K562 (cell line): ENCODE data around the gene ZDHHC12. TPM values are rescaled to one million over a fixed set of nuclear protein-coding genes. Genes with fewer than 3 reads are reported as not detected.
A peak's percentile ranks its signal among the peaks of the same experiment; 100 is the strongest.

ENCODE experiments used
- ATAC-seq: fragments of 200-7000 bp; cut with Tn5 transposase; 3 replicates; pipeline ENCODE4 v1.9.1; 2020; ENCODE audit warnings: moderate library complexity
- BruUV-seq: library from RNA; stranded (reverse); fragments of 400-500 nt; replicated peaks from 2 replicates; lab custom pipeline; 2021; lab: Mats Ljungman, UMichigan
- CTCF ChIA-PET: fragments of 300-600 bp; formaldehyde crosslinking; extraction: SDS; loops from one replicate; lab custom pipeline; 2021; ENCODE audit warnings: low intra/inter-chr PET ratio; lab: Yijun Ruan, JAX
- POLR2A ChIA-PET: fragments of 300-600, 350-650 bp; sonication (Branson Sonifier 250); formaldehyde crosslinking; extraction: SDS; loops from one replicate; lab custom pipeline; 2021; ENCODE audit warnings: antibody characterized with exemption, inconsistent platforms; lab: Yijun Ruan, JAX
- DNase-seq, 4 experiments: peaks; one replicate each; pipeline versions ENCODE4 v3.0.0 to v3.0.0-alpha.2; 2011 to 2018; ENCODE audit warnings: low spot score in 3 of 4, mixed read lengths in 3 of 4; ENCODE audit errors: extremely low read depth in 1 of 4
- FAIRE-seq: peaks from 2 replicates; lab custom pipeline; 2011; peaks lifted over from hg19 to GRCh38; lab: Jason Lieb, UNC
- H2AFZ ChIP-seq: 2 replicates; pipeline ENCODE4 v1.6.0; 2011; ENCODE audit warnings: low read depth, low read length, control low read depth, inconsistent platforms
- H3K27ac ChIP-seq: fragments of 200-600 bp; 3 replicates; pipeline ENCODE4 v1.8.0; 2011; ENCODE audit warnings: low read depth, mild to moderate bottlenecking, control low read depth, inconsistent platforms, low read length, moderate library complexity, mixed read lengths; ENCODE audit errors: extremely low read depth
- H3K27me3 ChIP-seq, 2 experiments: fragments of 300-600 bp in 1 of 2; 2 replicates in 1 of 2; 3 replicates in 1 of 2; pipeline versions ENCODE4 v1.6.0 to v1.8.0; 2011; ENCODE audit warnings: inconsistent platforms in 2 of 2, low read length in 2 of 2, mild to moderate bottlenecking in 1 of 2, mixed read lengths in 1 of 2, moderate library complexity in 1 of 2; ENCODE audit not compliant: control insufficient read depth in 2 of 2, insufficient read depth in 2 of 2
- H3K36me3 ChIP-seq: fragments of 300-600 bp; 3 replicates; pipeline ENCODE4 v1.8.0; 2011; ENCODE audit warnings: mild to moderate bottlenecking, low read length, inconsistent platforms; ENCODE audit not compliant: control insufficient read depth, insufficient read depth
- H3K4me1 ChIP-seq, 2 experiments: fragments of 200-600 bp in 1 of 2; replicated peaks in 1 of 2; 2 replicates in 1 of 2; 3 replicates in 1 of 2; pipeline versions ENCODE4 v1.5.1 to v1.8.0; 2011; ENCODE audit warnings: inconsistent platforms in 2 of 2, low read length in 2 of 2, mild to moderate bottlenecking in 1 of 2, mixed read lengths in 1 of 2, moderate library complexity in 1 of 2; ENCODE audit not compliant: control insufficient read depth in 2 of 2, insufficient read depth in 2 of 2
- H3K4me2 ChIP-seq: 2 replicates; pipeline ENCODE4 v1.6.1; 2011; ENCODE audit warnings: low read length, control low read depth, inconsistent platforms, mixed read lengths; ENCODE audit not compliant: insufficient read depth
- H3K4me3 ChIP-seq: fragments of 200-600 bp; sonication (generic), shearing (Covaris generic); 2 replicates; pipeline ENCODE4 v1.5.1; 2016; ENCODE audit warnings: control low read depth, inconsistent platforms
- H3K79me2 ChIP-seq: fragments of 200-600 bp; 3 replicates; pipeline ENCODE4 v1.8.0; 2011; ENCODE audit warnings: low read length, inconsistent platforms; ENCODE audit not compliant: control insufficient read depth, insufficient read depth
- H3K9ac ChIP-seq, 2 experiments: 2 replicates each; pipeline versions ENCODE4 v1.6.0 to v1.6.1; 2011; ENCODE audit warnings: low read depth in 2 of 2, low read length in 2 of 2, control low read depth in 1 of 2, inconsistent platforms in 1 of 2, mild to moderate bottlenecking in 1 of 2, mixed read lengths in 1 of 2; ENCODE audit not compliant: insufficient read depth in 1 of 2
- H3K9me1 ChIP-seq: one replicate; pipeline ENCODE4 v1.6.0; 2011; ENCODE audit warnings: inconsistent platforms, mild to moderate bottlenecking, low read length, moderate library complexity; ENCODE audit not compliant: control insufficient read depth, insufficient read depth
- H3K9me3 ChIP-seq: replicated peaks from 2 replicates; pipeline ENCODE4 v1.5.1; 2011; ENCODE audit warnings: low read depth, low read length, inconsistent platforms; ENCODE audit not compliant: control insufficient read depth, insufficient read depth
- H4K20me1 ChIP-seq: replicated peaks from 2 replicates; pipeline ENCODE4 v1.6.1; 2011; ENCODE audit warnings: low read length, inconsistent platforms, mixed read lengths; ENCODE audit not compliant: control insufficient read depth, insufficient read depth
- CHD2 ChIP-seq: IDR thresholded peaks from 2 replicates; pipeline ENCODE4 v1.6.1; 2011; ENCODE audit warnings: low read depth, low read length
- POLR3G ChIP-seq: IDR thresholded peaks from 2 replicates; pipeline ENCODE4 v1.6.1; 2011; ENCODE audit not compliant: insufficient read length, insufficient replicate concordance; ENCODE audit errors: extremely low read depth
- ZNF121 ChIP-seq: sonication (generic); formaldehyde crosslinking; conservative IDR thresholded peaks from 2 replicates; pipeline ENCODE4 v1.8.0; 2022; ENCODE audit warnings: missing genetic modification reagents
- WGBS: fragments of 100-300 bp; shearing (Covaris generic); methylation state at CpG from one replicate; pipeline ENCODE4 v1.1.6; 2016; ENCODE audit warnings: low coverage, mixed read lengths; ENCODE audit not compliant: insufficient coverage; ENCODE audit errors: missing lambda C conversion rate; 5-methylcytosine and 5-hydroxymethylcytosine counted together
- in situ Hi-C: fragments of 300-500 bp; cut with MboI; formaldehyde crosslinking; loops from 4 replicates; pipeline ENCODE4 v1.15.0; 2018; ENCODE audit warnings: inconsistent platforms, mixed read lengths
- intact Hi-C: fragments of 100-400 bp; cut with micrococcal nuclease; formaldehyde crosslinking; loops from 2 replicates; pipeline ENCODE4 v1.14.2; 2022
- polyA plus RNA-seq, 8 experiments: library from polyadenylated mRNA; depleted of rRNA in 4 of 8; stranded (reverse) in 5 of 8; unstranded in 3 of 8; fragments of >200 nt; fragmentation: Nextera tagmentation in 2 of 8; fragmentation: Illumina TruSeq in 1 of 8; extraction: Ambion mirVana in 2 of 8; extraction: Trizol in 1 of 8; gene quantifications; 2 replicates each; pipeline versions ENCODE4 v1.2.1 to v1.2.3, GENCODE V29; 2011 to 2014; ENCODE audit warnings: inconsistent platforms in 1 of 8, missing spikeins in 1 of 8
- total RNA-seq, 7 experiments: library from RNA; depleted of rRNA in 6 of 7; stranded (reverse); fragments of >200 nt in 6 of 7; fragmentation: Illumina TruSeq in 2 of 7; extraction: Trizol in 2 of 7; gene quantifications; 2 replicates each; pipeline versions ENCODE4 v1.2.1 to v1.2.3, GENCODE V29; 2011 to 2021; ENCODE audit warnings: low replicate concordance in 1 of 7
- TF ChIP-seq, protein P1 (sequence below): sonication (generic); formaldehyde crosslinking; IDR thresholded peaks from 2 replicates; pipeline ENCODE4 v1.8.0; 2023; ENCODE audit warnings: mild to moderate bottlenecking, missing genetic modification reagents

The ZDHHC12 gene
- total and polyA plus RNA-seq, 9 of the 15 experiments (the other 6 are each of a cell fraction or from before 2014, with no cell fraction given), result 0.21 to 38.0 (median 13.8) TPM

DNA sequence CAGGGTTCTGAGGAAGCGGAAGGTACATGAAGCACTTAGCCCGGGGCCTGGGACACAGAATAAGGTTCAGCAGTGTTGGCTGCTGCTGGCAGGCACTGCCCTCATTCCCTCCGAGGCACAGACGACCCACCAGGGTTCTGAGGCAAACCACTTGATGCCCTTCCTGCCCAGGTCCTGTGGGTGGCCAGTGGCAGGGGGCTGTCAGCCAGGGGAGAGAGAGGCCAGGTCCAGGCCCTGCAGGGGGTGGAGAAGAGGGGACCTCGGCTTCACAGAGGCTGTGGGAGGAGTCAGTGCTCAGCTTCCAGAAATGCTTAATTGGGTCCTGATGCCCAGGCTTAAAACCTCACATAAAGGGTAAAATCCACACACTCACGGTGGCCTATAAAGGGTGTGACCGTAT is 4.4 kb upstream of the ZDHHC12 start:
- H3K9me1 ChIP-seq, result no peaks in the 10 kb centered on the region
- in situ Hi-C loops (no loop called here), intact Hi-C loops (no loop called here)
- H2AFZ ChIP-seq, result no peak overlapping the region
- H3K4me1 ChIP-seq, result peaks cover 5 to 46% of the 10 kb centered on the region in 2 experiments; a peak in 4 of 5 replicates
- ChIA-PET CTCF (no interaction called here), POLR2A (no interaction called here)
- no peak overlapping the region for H3K27ac ChIP-seq
- no peaks in the 10 kb centered on the region for H3K9me3 ChIP-seq
- no peaks in the 10 kb centered on the region for H4K20me1 ChIP-seq
- FAIRE-seq (no peak), ATAC-seq (no peak), DNase-seq (no peak)
- H3K9ac ChIP-seq, result peak overlapping the region in 1 of 2 experiments; percentile 67; a peak in 2 of 4 replicates
- no peak overlapping the region for H3K4me3 ChIP-seq
- H3K36me3 ChIP-seq, result no peaks in the 10 kb centered on the region
- TF ChIP-seq CHD2 (no peak), POLR3G (no peak)
- TF ChIP-seq, all 486 proteins: peak for 0
- H3K27me3 ChIP-seq, result no peaks in the 10 kb centered on the region
- BruUV-seq, result no TSS peak
- no peak overlapping the region for H3K4me2 ChIP-seq
- H3K79me2 ChIP-seq, result peaks cover 8% of the 10 kb centered on the region; the same call in 2 of the 3 replicates
- 55% methylated on average over 7 of the region's 7 CpGs for WGBS

DNA sequence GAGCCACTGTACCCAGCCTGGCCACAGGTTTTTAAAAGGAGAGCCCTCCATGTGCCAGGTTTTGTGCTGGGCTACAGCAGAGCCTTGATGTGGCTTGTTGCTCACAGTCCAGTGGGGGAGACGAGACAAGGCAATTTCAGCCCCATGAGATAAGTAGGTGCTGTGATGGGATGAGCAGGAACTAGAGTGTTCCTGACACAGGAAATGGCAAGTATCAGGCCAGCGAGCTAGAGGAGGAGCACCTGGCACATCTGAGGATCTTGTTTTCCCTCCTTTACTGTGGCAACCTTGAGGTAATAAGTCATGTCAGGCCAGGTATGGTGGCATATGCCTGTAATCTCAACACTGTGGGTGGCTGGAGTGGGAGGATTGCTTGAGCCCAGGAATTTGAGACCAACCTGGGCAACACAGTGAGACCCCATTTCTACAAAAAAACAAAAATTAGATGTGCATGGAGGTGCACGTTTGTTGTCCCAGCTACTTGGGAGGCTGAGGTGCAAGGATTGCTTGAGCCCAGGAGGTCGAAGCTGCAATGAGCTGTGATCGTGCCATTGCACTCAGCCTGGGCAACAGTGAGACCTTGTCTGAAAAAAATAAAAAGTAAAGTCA is 3.8 kb upstream of the ZDHHC12 start:
- ATAC-seq (no peak), DNase-seq (no peak), FAIRE-seq (no peak)
- Histone ChIP-seq H3K27me3 (no peaks in the 10 kb centered on the region), H3K4me2 (no peak overlapping the region), H2AFZ (no peak overlapping the region), H3K9ac (peak overlapping the region in 1 of 2 experiments; percentile 67; a peak in 1 of 4 replicates), H3K4me3 (no peak overlapping the region), H4K20me1 (no peaks in the 10 kb centered on the region), H3K9me3 (no peaks in the 10 kb centered on the region), H3K79me2 (peaks cover 8% of the 10 kb centered on the region; the same call in 2 of the 3 replicates), H3K36me3 (no peaks in the 10 kb centered on the region), H3K27ac (no peak overlapping the region), H3K9me1 (no peaks in the 10 kb centered on the region), H3K4me1 (peaks cover 8 to 49% of the 10 kb centered on the region in 2 experiments; a peak in 4 of 5 replicates)
- TF ChIP-seq, protein P1, sequence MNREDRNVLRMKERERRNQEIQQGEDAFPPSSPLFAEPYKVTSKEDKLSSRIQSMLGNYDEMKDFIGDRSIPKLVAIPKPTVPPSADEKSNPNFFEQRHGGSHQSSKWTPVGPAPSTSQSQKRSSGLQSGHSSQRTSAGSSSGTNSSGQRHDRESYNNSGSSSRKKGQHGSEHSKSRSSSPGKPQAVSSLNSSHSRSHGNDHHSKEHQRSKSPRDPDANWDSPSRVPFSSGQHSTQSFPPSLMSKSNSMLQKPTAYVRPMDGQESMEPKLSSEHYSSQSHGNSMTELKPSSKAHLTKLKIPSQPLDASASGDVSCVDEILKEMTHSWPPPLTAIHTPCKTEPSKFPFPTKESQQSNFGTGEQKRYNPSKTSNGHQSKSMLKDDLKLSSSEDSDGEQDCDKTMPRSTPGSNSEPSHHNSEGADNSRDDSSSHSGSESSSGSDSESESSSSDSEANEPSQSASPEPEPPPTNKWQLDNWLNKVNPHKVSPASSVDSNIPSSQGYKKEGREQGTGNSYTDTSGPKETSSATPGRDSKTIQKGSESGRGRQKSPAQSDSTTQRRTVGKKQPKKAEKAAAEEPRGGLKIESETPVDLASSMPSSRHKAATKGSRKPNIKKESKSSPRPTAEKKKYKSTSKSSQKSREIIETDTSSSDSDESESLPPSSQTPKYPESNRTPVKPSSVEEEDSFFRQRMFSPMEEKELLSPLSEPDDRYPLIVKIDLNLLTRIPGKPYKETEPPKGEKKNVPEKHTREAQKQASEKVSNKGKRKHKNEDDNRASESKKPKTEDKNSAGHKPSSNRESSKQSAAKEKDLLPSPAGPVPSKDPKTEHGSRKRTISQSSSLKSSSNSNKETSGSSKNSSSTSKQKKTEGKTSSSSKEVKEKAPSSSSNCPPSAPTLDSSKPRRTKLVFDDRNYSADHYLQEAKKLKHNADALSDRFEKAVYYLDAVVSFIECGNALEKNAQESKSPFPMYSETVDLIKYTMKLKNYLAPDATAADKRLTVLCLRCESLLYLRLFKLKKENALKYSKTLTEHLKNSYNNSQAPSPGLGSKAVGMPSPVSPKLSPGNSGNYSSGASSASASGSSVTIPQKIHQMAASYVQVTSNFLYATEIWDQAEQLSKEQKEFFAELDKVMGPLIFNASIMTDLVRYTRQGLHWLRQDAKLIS (CRISPR knock-in tag), result no peak
- peak; percentile 84 for TF ChIP-seq ZNF121 (CRISPR knock-in tag)
- CTCF ChIA-PET, result no interaction called here
- BruUV-seq, result no TSS peak
- in situ Hi-C loops, result no loop called here
- POLR2A ChIA-PET, result no interaction called here
- intact Hi-C loops, result no loop called here
- 56% methylated on average over 5 of the region's 5 CpGs for WGBS
